K562 (cell line): Measurements from ENCODE around the gene TIAM1. TPM values are rescaled to one million over a fixed set of nuclear protein-coding genes. Genes with fewer than 3 reads are reported as not detected.

Source experiments
- CREM ChIP-seq: IDR thresholded peaks from 2 replicates; pipeline ENCODE4 v1.6.1; 2014; ENCODE audit warnings: antibody characterized with exemption, low read depth
- DMBX1 ChIP-seq: fragments of 250-450 bp; sonication (Bioruptor Pico); IDR thresholded peaks from 2 replicates; pipeline ENCODE4 v1.8.0; 2022; ENCODE audit warnings: inconsistent platforms, mild to moderate bottlenecking, moderate library complexity, borderline replicate concordance
- E2F6 ChIP-seq, 2 experiments: IDR thresholded peaks; 2 replicates each; pipeline ENCODE4 v1.6.1; 2011; ENCODE audit warnings: borderline replicate concordance in 1 of 2, control low read depth in 1 of 2, low read depth in 1 of 2, low read length in 1 of 2, mild to moderate bottlenecking in 1 of 2, mixed read lengths in 1 of 2, moderate library complexity in 1 of 2; ENCODE audit not compliant: insufficient read depth in 1 of 2, insufficient read length in 1 of 2, poor library complexity in 1 of 2, severe bottlenecking in 1 of 2; ENCODE audit errors: extremely low read depth in 1 of 2
- ETV5 ChIP-seq: sonication (generic); formaldehyde crosslinking; IDR thresholded peaks from 2 replicates; pipeline ENCODE4 v1.4.0; 2020; ENCODE audit warnings: low read depth, mild to moderate bottlenecking, missing genetic modification reagents
- HCFC1 ChIP-seq: IDR thresholded peaks from 2 replicates; pipeline ENCODE4 v1.6.1; 2012; ENCODE audit warnings: low read depth, low read length, improper control_type of control experiment
- MLLT1 ChIP-seq, 2 experiments: fragments of 450-650 bp; IDR thresholded peaks; 2 replicates each; pipeline ENCODE4 v1.6.1; 2016
- ZBTB9 ChIP-seq: fragments of 450-650 bp; formaldehyde crosslinking; IDR thresholded peaks from 2 replicates; pipeline ENCODE4 v1.4.0; 2020; ENCODE audit warnings: mild to moderate bottlenecking, moderate library complexity
- ZFP36 ChIP-seq: fragments of 150-350 bp; IDR thresholded peaks from 2 replicates; pipeline ENCODE4 v1.6.1; 2018; ENCODE audit warnings: low read length, low read depth; ENCODE audit not compliant: partially characterized antibody
- polyA plus RNA-seq, 8 experiments: library from polyadenylated mRNA; depleted of rRNA in 4 of 8; stranded (reverse) in 5 of 8; unstranded in 3 of 8; fragments of >200 nt; fragmentation: Nextera tagmentation in 2 of 8; fragmentation: Illumina TruSeq in 1 of 8; extraction: Ambion mirVana in 2 of 8; extraction: Trizol in 1 of 8; gene quantifications; 2 replicates each; pipeline versions ENCODE4 v1.2.1 to v1.2.3, GENCODE V29; 2011 to 2014; ENCODE audit warnings: inconsistent platforms in 1 of 8, missing spikeins in 1 of 8
- total RNA-seq, 7 experiments: library from RNA; depleted of rRNA in 6 of 7; stranded (reverse); fragments of >200 nt in 6 of 7; fragmentation: Illumina TruSeq in 2 of 7; extraction: Trizol in 2 of 7; gene quantifications; 2 replicates each; pipeline versions ENCODE4 v1.2.1 to v1.2.3, GENCODE V29; 2011 to 2021; ENCODE audit warnings: low replicate concordance in 1 of 7

Gene TIAM1
- total and polyA plus RNA-seq, 9 of the 15 experiments (the other 6 are each of a cell fraction or from before 2014, with no cell fraction given): 0.11 TPM; not detected in 8

GRCh38 chr21:31196724-31197123, 147.3 kb downstream of the TIAM1 start (continued):
- TF ChIP-seq HCFC1: no peak
- TF ChIP-seq CREM: no peak
- no peak for TF ChIP-seq MLLT1 (IDR thresholded peaks at IDR 0.05)
- no peak for TF ChIP-seq E2F6 (IDR thresholded peaks at IDR 0.05; ENCODE audit: borderline replicate concordance in 1 of 2, extremely low read depth in 1 of 2, insufficient read depth in 1 of 2, insufficient read length in 1 of 2, low read depth in 1 of 2, low read length in 1 of 2, poor library complexity in 1 of 2, severe bottlenecking in 1 of 2)
- no peak for TF ChIP-seq DMBX1 (CRISPR knock-in tag)
- TF ChIP-seq ETV5 (CRISPR knock-in tag): no peak
- TF ChIP-seq ZFP36: no peak
- no peak for TF ChIP-seq ZBTB9
- TF ChIP-seq, all 486 proteins: peak for 0
